Ascending aorta (tissue), 2 donors: ENCODE measurements around the gene WDFY2. TPM values are rescaled to one million over a fixed set of nuclear protein-coding genes. Genes with fewer than 3 reads are reported as not detected.
"Not testable (repeated sequence)": the region's sequence is repeated elsewhere in the genome, so short reads cannot be mapped to it uniquely, and the experiment has no call there.

Source experiments
- DNase-seq, 2 donors: peaks; one replicate each; pipeline ENCODE4 v3.0.0-alpha.2; 2019; ENCODE audit warnings: low spot score in 2 of 2
- H3K27ac ChIP-seq, 2 donors: fragments of 200-600 bp; sonication (generic); one replicate each; pipeline ENCODE4 v1.5.1; 2016 to 2017; ENCODE audit warnings: mild to moderate bottlenecking in 1 of 2
- H3K27me3 ChIP-seq: fragments of 200-600 bp; sonication (generic); one replicate; pipeline ENCODE4 v1.5.1; 2017
- H3K36me3 ChIP-seq, 2 donors: fragments of 200-600 bp; sonication (generic); one replicate each; pipeline ENCODE4 v1.5.1; 2016
- H3K4me1 ChIP-seq, 2 donors: fragments of 200-600 bp; sonication (generic); one replicate each; pipeline ENCODE4 v1.5.1; 2016 to 2017; ENCODE audit warnings: mild to moderate bottlenecking in 1 of 2
- H3K4me3 ChIP-seq, 2 donors: fragments of 200-600 bp; sonication (generic); one replicate each; pipeline ENCODE4 v1.5.1; 2016 to 2017; ENCODE audit warnings: mild to moderate bottlenecking in 1 of 2
- H3K9me3 ChIP-seq, 2 donors: fragments of 200-600 bp; sonication (generic); one replicate each; pipeline ENCODE4 v1.5.1; 2016
- CTCF ChIP-seq, 3 experiments: fragments of 200-600 bp in 2 of 3; fragments of 450-650 bp in 1 of 3; sonication (generic) in 2 of 3; IDR thresholded peaks; one replicate each; pipeline ENCODE4 v1.5.1; 2016 to 2019; ENCODE audit warnings: antibody characterized with exemption in 3 of 3, mild to moderate bottlenecking in 1 of 3, moderate library complexity in 1 of 3
- intact Hi-C: fragments of 100-400 bp; cut with DNase I; formaldehyde crosslinking; loops from one replicate; pipeline ENCODE4 v1.15.1; 2023
- total RNA-seq: library from RNA; depleted of rRNA; stranded (reverse); fragments of >200 nt; gene quantifications from one replicate; pipeline ENCODE4 v1.1.0, GENCODE V29; 2016

The WDFY2 gene
- total RNA-seq, 1 donor from 2014 or later: 6.1 TPM

GRCh38 chr13:51684076-51684475, 99.8 kb downstream of the WDFY2 start:
- no peak overlapping the region for H3K4me3 ChIP-seq
- no peaks in the 10 kb centered on the region for H3K9me3 ChIP-seq
- no peak for TF ChIP-seq CTCF (IDR thresholded peaks at IDR 0.05)
- H3K36me3 ChIP-seq: no peaks in the 10 kb centered on the region
- no peaks in the 10 kb centered on the region for H3K27me3 ChIP-seq
- H3K4me1 ChIP-seq: no peaks in the 10 kb centered on the region
- intact Hi-C loops: no loop called here
- H3K27ac ChIP-seq: no peak overlapping the region
- no peak for DNase-seq

GRCh38 chr13:51687947-51688714, 103.9 kb downstream of the WDFY2 start:
- H3K4me3 ChIP-seq: no peak overlapping the region
- no peak overlapping the region for H3K27ac ChIP-seq
- H3K36me3 ChIP-seq: no peaks in the 10 kb centered on the region
- DNase-seq: no peak
- intact Hi-C loops: no loop called here
- TF ChIP-seq CTCF (IDR thresholded peaks at IDR 0.05): no peak
- no peaks in the 10 kb centered on the region for H3K9me3 ChIP-seq
- no peaks in the 10 kb centered on the region for H3K27me3 ChIP-seq
- H3K4me1 ChIP-seq: no peaks in the 10 kb centered on the region

- DNase-seq: no peak
- Histone ChIP-seq H3K9me3 (no peaks in the 10 kb centered on the region), H3K4me3 (no peak overlapping the region), H3K27ac (no peak overlapping the region), H3K36me3 (no peaks in the 10 kb centered on the region), H3K27me3 (no peaks in the 10 kb centered on the region), H3K4me1 (no peaks in the 10 kb centered on the region)
- intact Hi-C loops: no loop called here
- TF ChIP-seq CTCF (IDR thresholded peaks at IDR 0.05): no peak
Measured at GRCh38 chr13:51688937-51689662, 104.8 kb downstream of the WDFY2 start.

DNA sequence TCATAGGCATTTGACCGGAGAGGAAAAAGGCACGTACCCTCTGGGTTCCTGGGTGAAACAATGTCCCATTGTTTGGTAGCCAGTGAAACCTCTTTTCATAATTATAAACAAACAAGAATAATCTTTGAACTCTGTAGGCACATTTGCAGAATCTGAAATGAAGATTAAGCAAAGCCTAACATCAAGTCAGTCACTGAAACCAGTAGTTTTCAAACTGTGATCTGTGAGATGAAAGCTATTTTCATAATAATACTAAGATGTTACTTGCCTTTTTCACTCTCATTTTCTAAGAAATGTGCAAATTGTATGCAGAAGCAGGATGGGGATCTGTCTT, 105.4 kb downstream of the WDFY2 start:
- no peaks in the 10 kb centered on the region for H3K36me3 ChIP-seq
- TF ChIP-seq CTCF (IDR thresholded peaks at IDR 0.05): no peak
- H3K4me1 ChIP-seq: no peaks in the 10 kb centered on the region
- no peak overlapping the region for H3K4me3 ChIP-seq
- intact Hi-C loops: no loop called here
- DNase-seq: no peak
- H3K27me3 ChIP-seq: no peaks in the 10 kb centered on the region
- no peaks in the 10 kb centered on the region for H3K9me3 ChIP-seq
- no peak overlapping the region for H3K27ac ChIP-seq

DNA sequence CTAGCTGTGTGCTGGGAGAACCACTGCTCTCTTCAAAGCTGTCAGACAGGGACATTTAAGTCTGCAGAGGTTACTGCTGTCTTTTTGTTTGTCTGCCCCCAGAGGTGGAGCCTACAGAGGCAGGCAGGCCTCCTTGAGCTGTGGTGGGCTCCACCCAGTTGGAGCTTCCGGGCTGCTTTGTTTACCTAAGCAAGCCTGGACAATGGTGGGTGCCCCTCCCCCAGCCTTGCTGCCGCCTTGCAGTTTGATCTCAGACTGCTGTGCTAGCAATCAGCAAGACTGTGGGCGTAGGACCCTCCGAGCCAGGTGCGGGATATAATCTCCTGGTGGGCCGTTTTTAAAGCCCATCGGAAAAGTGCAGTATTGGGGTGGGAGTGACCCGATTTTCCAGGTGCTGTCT, 111.4 kb downstream of the WDFY2 start:
- not testable (repeated sequence) for DNase-seq, H3K9me3 ChIP-seq, H3K36me3 ChIP-seq, H3K4me3 ChIP-seq, H3K27me3 ChIP-seq
- Histone ChIP-seq H3K4me1 (peaks cover 2 to 11% of the 10 kb centered on the region in 2 donors), H3K27ac (peak overlapping the region in 1 of 2 donors; percentile 79)
- intact Hi-C loops: loop anchor here (10.0 kb wide), 1 partner anchor 111 kb away; the partner anchor contains the start of gene WDFY2

GRCh38 chr13:51697181-51697580, 112.9 kb downstream of the WDFY2 start:
- TF ChIP-seq CTCF (IDR thresholded peaks at IDR 0.05): no peak
- peak overlapping the region; percentile 65 to 79 for H3K27ac ChIP-seq
- no peaks in the 10 kb centered on the region for H3K27me3 ChIP-seq
- peaks cover 0 to 6% of the 10 kb centered on the region in 2 donors for H3K9me3 ChIP-seq
- DNase-seq: peak in 1 of 2 donors; percentile 66
- H3K4me3 ChIP-seq: no peak overlapping the region
- H3K4me1 ChIP-seq: peaks cover 2 to 11% of the 10 kb centered on the region in 2 donors
- H3K36me3 ChIP-seq: no peaks in the 10 kb centered on the region
- intact Hi-C loops: loop anchor here (10.0 kb wide), 1 partner anchor 112 kb away; the partner anchor contains the start of gene WDFY2
